SK-N-SH treated with all-trans-retinoic acid at 6 μM for 48 hours (cell line): ENCODE measurements around the gene DGKH.

Source experiments
- ATAC-seq: fragments of 200-7000 bp; cut with Tn5 transposase; 3 replicates; pipeline ENCODE4 v1.9.1; 2020; ENCODE audit warnings: mild to moderate bottlenecking, moderate library complexity
- BACH2 ChIP-seq: fragments of 250-450 bp; sonication (Bioruptor Pico); IDR thresholded peaks from 2 replicates; pipeline ENCODE4 v1.9.0; 2021; ENCODE audit warnings: mild to moderate bottlenecking, borderline replicate concordance
- CREB5 ChIP-seq: fragments of 250-450 bp; sonication (Bioruptor Pico); IDR thresholded peaks from 2 replicates; pipeline ENCODE4 v1.5.1; 2020; ENCODE audit warnings: low read depth, mild to moderate bottlenecking, moderate library complexity
- CSDC2 ChIP-seq: fragments of 250-450 bp; sonication (Bioruptor Pico); IDR thresholded peaks from 2 replicates; pipeline ENCODE4 v1.5.0; 2020; ENCODE audit warnings: mild to moderate bottlenecking, moderate library complexity
- ESRRG ChIP-seq: fragments of 250-450 bp; sonication (Bioruptor Pico); IDR thresholded peaks from 2 replicates; pipeline ENCODE4 v1.6.1; 2021; ENCODE audit warnings: mild to moderate bottlenecking
- GLIS3 ChIP-seq: fragments of 250-450 bp; sonication (Bioruptor Pico); IDR thresholded peaks from 2 replicates; pipeline ENCODE4 v1.5.0; 2020; ENCODE audit warnings: mild to moderate bottlenecking, moderate library complexity
- ISL1 ChIP-seq: fragments of 250-450 bp; sonication (Bioruptor Pico); IDR thresholded peaks from 2 replicates; pipeline ENCODE4 v2.1.2; 2022; ENCODE audit warnings: mild to moderate bottlenecking, moderate library complexity
- OSR1 ChIP-seq: fragments of 250-450 bp; sonication (Bioruptor Pico); IDR thresholded peaks from 2 replicates; pipeline ENCODE4 v1.8.0; 2022; ENCODE audit warnings: moderate library complexity, mild to moderate bottlenecking, inconsistent platforms
- POU6F1 ChIP-seq: fragments of 250-450 bp; sonication (Bioruptor Pico); IDR thresholded peaks from 2 replicates; pipeline ENCODE4 v1.8.0; 2021; ENCODE audit warnings: low read depth, mild to moderate bottlenecking, moderate library complexity, borderline replicate concordance
- RARB ChIP-seq: fragments of 250-450 bp; sonication (Bioruptor Pico); IDR thresholded peaks from 2 replicates; pipeline ENCODE4 v1.8.0; 2021; ENCODE audit warnings: mild to moderate bottlenecking, moderate library complexity
- SNAI2 ChIP-seq: fragments of 250-450 bp; sonication (Bioruptor Pico); IDR thresholded peaks from 2 replicates; pipeline ENCODE4 v1.5.0; 2020; ENCODE audit warnings: mild to moderate bottlenecking, moderate library complexity
- TCF4 ChIP-seq: fragments of 250-450 bp; sonication (Bioruptor Pico); IDR thresholded peaks from 2 replicates; pipeline ENCODE4 v1.8.0; 2021; ENCODE audit warnings: mild to moderate bottlenecking, moderate library complexity, borderline replicate concordance
- ZC3H10 ChIP-seq: fragments of 250-450 bp; sonication (Bioruptor Pico); IDR thresholded peaks from 2 replicates; pipeline ENCODE4 v1.5.1; 2021; ENCODE audit warnings: mild to moderate bottlenecking, moderate library complexity
- ZFP3 ChIP-seq: fragments of 250-450 bp; sonication (Bioruptor Pico); IDR thresholded peaks from 2 replicates; pipeline ENCODE4 v1.5.0; 2020; ENCODE audit warnings: mild to moderate bottlenecking, moderate library complexity
- ZFP30 ChIP-seq: fragments of 450-650 bp; formaldehyde crosslinking; IDR thresholded peaks from 2 replicates; pipeline ENCODE4 v1.5.0; 2022; ENCODE audit warnings: mild to moderate bottlenecking, moderate library complexity
- ZNF70 ChIP-seq: fragments of 450-650 bp; formaldehyde crosslinking; IDR thresholded peaks from 2 replicates; pipeline ENCODE4 v1.5.0; 2020; ENCODE audit warnings: mild to moderate bottlenecking, moderate library complexity
- ZNF8 ChIP-seq: fragments of 450-650 bp; formaldehyde crosslinking; IDR thresholded peaks from 2 replicates; pipeline ENCODE4 v1.5.0; 2020; ENCODE audit warnings: mild to moderate bottlenecking, moderate library complexity
- TF ChIP-seq, protein P1 (sequence below): fragments of 250-450 bp; sonication (Bioruptor Pico); IDR thresholded peaks from 2 replicates; pipeline ENCODE4 v1.5.1; 2021; ENCODE audit warnings: mild to moderate bottlenecking, moderate library complexity
- TF ChIP-seq, protein P2 (sequence below): fragments of 250-450 bp; sonication (Bioruptor Pico); IDR thresholded peaks from 2 replicates; pipeline ENCODE4 v1.8.0; 2020; ENCODE audit warnings: mild to moderate bottlenecking, moderate library complexity, borderline replicate concordance
- TF ChIP-seq, protein P3 (sequence below): fragments of 250-450 bp; sonication (Bioruptor Pico); IDR thresholded peaks from 2 replicates; pipeline ENCODE4 v1.5.0; 2020; ENCODE audit warnings: mild to moderate bottlenecking, moderate library complexity

Gene DGKH

GRCh38 chr13:42148538-42148937 is 100.1 kb downstream of the DGKH start (continued):
- TF ChIP-seq ZNF8 (no peak), SNAI2 (CRISPR knock-in tag) (no peak)
- TF ChIP-seq, all 23 proteins: peak for 0

GRCh38 chr13:42149136-42149535 is 100.7 kb downstream of the DGKH start:
- no peak for TF ChIP-seq POU6F1 (CRISPR knock-in tag)
- TF ChIP-seq ISL1 (CRISPR knock-in tag) = no peak
- no peak for TF ChIP-seq RARB
- TF ChIP-seq OSR1 (CRISPR knock-in tag) = no peak
- no peak for TF ChIP-seq CREB5 (CRISPR knock-in tag)
- TF ChIP-seq, protein P1, sequence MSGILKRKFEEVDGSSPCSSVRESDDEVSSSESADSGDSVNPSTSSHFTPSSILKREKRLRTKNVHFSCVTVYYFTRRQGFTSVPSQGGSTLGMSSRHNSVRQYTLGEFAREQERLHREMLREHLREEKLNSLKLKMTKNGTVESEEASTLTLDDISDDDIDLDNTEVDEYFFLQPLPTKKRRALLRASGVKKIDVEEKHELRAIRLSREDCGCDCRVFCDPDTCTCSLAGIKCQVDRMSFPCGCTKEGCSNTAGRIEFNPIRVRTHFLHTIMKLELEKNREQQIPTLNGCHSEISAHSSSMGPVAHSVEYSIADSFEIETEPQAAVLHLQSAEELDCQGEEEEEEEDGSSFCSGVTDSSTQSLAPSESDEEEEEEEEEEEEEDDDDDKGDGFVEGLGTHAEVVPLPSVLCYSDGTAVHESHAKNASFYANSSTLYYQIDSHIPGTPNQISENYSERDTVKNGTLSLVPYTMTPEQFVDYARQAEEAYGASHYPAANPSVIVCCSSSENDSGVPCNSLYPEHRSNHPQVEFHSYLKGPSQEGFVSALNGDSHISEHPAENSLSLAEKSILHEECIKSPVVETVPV = no peak
- TF ChIP-seq, protein P2, sequence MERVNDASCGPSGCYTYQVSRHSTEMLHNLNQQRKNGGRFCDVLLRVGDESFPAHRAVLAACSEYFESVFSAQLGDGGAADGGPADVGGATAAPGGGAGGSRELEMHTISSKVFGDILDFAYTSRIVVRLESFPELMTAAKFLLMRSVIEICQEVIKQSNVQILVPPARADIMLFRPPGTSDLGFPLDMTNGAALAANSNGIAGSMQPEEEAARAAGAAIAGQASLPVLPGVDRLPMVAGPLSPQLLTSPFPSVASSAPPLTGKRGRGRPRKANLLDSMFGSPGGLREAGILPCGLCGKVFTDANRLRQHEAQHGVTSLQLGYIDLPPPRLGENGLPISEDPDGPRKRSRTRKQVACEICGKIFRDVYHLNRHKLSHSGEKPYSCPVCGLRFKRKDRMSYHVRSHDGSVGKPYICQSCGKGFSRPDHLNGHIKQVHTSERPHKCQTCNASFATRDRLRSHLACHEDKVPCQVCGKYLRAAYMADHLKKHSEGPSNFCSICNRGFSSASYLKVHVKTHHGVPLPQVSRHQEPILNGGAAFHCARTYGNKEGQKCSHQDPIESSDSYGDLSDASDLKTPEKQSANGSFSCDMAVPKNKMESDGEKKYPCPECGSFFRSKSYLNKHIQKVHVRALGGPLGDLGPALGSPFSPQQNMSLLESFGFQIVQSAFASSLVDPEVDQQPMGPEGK (CRISPR knock-in tag) = no peak
- no peak for TF ChIP-seq ZNF8
- TF ChIP-seq TCF4 (CRISPR knock-in tag) = no peak
- TF ChIP-seq, protein P3, sequence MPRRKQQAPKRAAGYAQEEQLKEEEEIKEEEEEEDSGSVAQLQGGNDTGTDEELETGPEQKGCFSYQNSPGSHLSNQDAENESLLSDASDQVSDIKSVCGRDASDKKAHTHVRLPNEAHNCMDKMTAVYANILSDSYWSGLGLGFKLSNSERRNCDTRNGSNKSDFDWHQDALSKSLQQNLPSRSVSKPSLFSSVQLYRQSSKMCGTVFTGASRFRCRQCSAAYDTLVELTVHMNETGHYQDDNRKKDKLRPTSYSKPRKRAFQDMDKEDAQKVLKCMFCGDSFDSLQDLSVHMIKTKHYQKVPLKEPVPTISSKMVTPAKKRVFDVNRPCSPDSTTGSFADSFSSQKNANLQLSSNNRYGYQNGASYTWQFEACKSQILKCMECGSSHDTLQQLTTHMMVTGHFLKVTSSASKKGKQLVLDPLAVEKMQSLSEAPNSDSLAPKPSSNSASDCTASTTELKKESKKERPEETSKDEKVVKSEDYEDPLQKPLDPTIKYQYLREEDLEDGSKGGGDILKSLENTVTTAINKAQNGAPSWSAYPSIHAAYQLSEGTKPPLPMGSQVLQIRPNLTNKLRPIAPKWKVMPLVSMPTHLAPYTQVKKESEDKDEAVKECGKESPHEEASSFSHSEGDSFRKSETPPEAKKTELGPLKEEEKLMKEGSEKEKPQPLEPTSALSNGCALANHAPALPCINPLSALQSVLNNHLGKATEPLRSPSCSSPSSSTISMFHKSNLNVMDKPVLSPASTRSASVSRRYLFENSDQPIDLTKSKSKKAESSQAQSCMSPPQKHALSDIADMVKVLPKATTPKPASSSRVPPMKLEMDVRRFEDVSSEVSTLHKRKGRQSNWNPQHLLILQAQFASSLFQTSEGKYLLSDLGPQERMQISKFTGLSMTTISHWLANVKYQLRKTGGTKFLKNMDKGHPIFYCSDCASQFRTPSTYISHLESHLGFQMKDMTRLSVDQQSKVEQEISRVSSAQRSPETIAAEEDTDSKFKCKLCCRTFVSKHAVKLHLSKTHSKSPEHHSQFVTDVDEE (CRISPR knock-in tag) = no peak
- no peak for TF ChIP-seq BACH2 (CRISPR knock-in tag)
- no peak for TF ChIP-seq GLIS3
- no peak for TF ChIP-seq ZFP3 (CRISPR knock-in tag)
- TF ChIP-seq SNAI2 (CRISPR knock-in tag) = no peak
- no peak for ATAC-seq

GRCh38 chr13:42151781-42152180 is 103.3 kb downstream of the DGKH start:
- no peak for ATAC-seq
- TF ChIP-seq ZFP3 (CRISPR knock-in tag) = no peak
- TF ChIP-seq CSDC2 (CRISPR knock-in tag) = no peak
- TF ChIP-seq RARB = no peak
- no peak for TF ChIP-seq ZC3H10 (CRISPR knock-in tag)
- TF ChIP-seq ZFP30 = no peak
- TF ChIP-seq ESRRG (CRISPR knock-in tag) = no peak
- no peak for TF ChIP-seq TCF4 (CRISPR knock-in tag)
- TF ChIP-seq, protein P3 (CRISPR knock-in tag) = no peak
- no peak for TF ChIP-seq ISL1 (CRISPR knock-in tag)
- no peak for TF ChIP-seq ZNF70
- TF ChIP-seq OSR1 (CRISPR knock-in tag) = no peak
- TF ChIP-seq POU6F1 (CRISPR knock-in tag) = no peak
- TF ChIP-seq, protein P1 = no peak
